ENCODE measurements around the gene ARHGAP25. TPM values are rescaled to one million over a fixed set of nuclear protein-coding genes. Genes with fewer than 3 reads are reported as not detected.

Gene ARHGAP25
- polyA plus RNA-seq, 1 donor (not counting 4 experiments of a cell fraction or from before 2014, with no cell fraction given) = 25.3 TPM

GRCh38 chr2:68860111-68860510, 125.5 kb downstream of the ARHGAP25 start:
- H3K4me1 ChIP-seq (ENCODE audit: control insufficient read depth, extremely low read depth, insufficient read depth, low read length) = no peaks in the 10 kb centered on the region
- no peaks in the 10 kb centered on the region for H3K9me1 ChIP-seq (ENCODE audit: control insufficient read depth, extremely low read depth, insufficient read depth, low read length)
- no peak overlapping the region for H3K9ac ChIP-seq (ENCODE audit: control insufficient read depth, extremely low read depth, insufficient read depth, low read length)
- H3K27ac ChIP-seq (ENCODE audit: control insufficient read depth, insufficient read depth, low read length) = no peak overlapping the region
- H3K4me3 ChIP-seq (ENCODE audit: control insufficient read depth in 2 of 3, extremely low read depth in 1 of 3, insufficient read depth in 2 of 3, low read depth in 1 of 3, low read length in 3 of 3) = no peak overlapping the region
- H4K20me1 ChIP-seq (ENCODE audit: control insufficient read depth, extremely low read depth, insufficient read depth, low read length) = no peaks in the 10 kb centered on the region
- H3K9me3 ChIP-seq (ENCODE audit: control insufficient read depth, low read depth, low read length) = no peaks in the 10 kb centered on the region
- H3K27me3 ChIP-seq (ENCODE audit: control insufficient read depth, extremely low read depth, insufficient read depth, low read length) = no peaks in the 10 kb centered on the region
- H3K36me3 ChIP-seq (ENCODE audit: control insufficient read depth in 2 of 2, extremely low read depth in 1 of 2, insufficient read depth in 2 of 2, low read length in 2 of 2) = no peaks in the 10 kb centered on the region
- dilution Hi-C loops (cut with MboI; ENCODE audit: extremely low pct_ligation_motif_present, low sequenced_read_pairs) = no loop called here
- TF ChIP-seq EZH2 (IDR thresholded peaks at IDR 0.05; ENCODE audit: low read length) (no peak), CTCF (optimal IDR thresholded peaks at IDR 0.05 in 1 of 3, IDR thresholded peaks at IDR 0.05 in 1 of 3, conservative IDR thresholded peaks at IDR 0.05 in 1 of 3; ENCODE audit: extremely low read depth in 1 of 3, insufficient read depth in 2 of 3, low read length in 3 of 3) (no peak)
- no peak overlapping the region for H3K4me2 ChIP-seq (ENCODE audit: control insufficient read depth, extremely low read depth, insufficient read depth, low read depth, low read length)
- H2AFZ ChIP-seq (ENCODE audit: control insufficient read depth, low read length) = no peak overlapping the region
- DNase-seq (ENCODE audit: low read depth, low spot score) = no peak
- no peak for FAIRE-seq
- H3K79me2 ChIP-seq (ENCODE audit: control insufficient read depth, insufficient read depth, low read length) = no peaks in the 10 kb centered on the region

GRCh38 chr2:68861330-68861729, 126.7 kb downstream of the ARHGAP25 start:
- no peak overlapping the region for H2AFZ ChIP-seq (ENCODE audit: control insufficient read depth, low read length)
- H3K9ac ChIP-seq (ENCODE audit: control insufficient read depth, extremely low read depth, insufficient read depth, low read length) = no peak overlapping the region
- no peak overlapping the region for H3K27ac ChIP-seq (ENCODE audit: control insufficient read depth, insufficient read depth, low read length)
- no peak for FAIRE-seq
- no peaks in the 10 kb centered on the region for H3K36me3 ChIP-seq (ENCODE audit: control insufficient read depth in 2 of 2, extremely low read depth in 1 of 2, insufficient read depth in 2 of 2, low read length in 2 of 2)
- no peak overlapping the region for H3K4me2 ChIP-seq (ENCODE audit: control insufficient read depth, extremely low read depth, insufficient read depth, low read depth, low read length)
- no peak for TF ChIP-seq EZH2 (IDR thresholded peaks at IDR 0.05; ENCODE audit: low read length)
- no peak for TF ChIP-seq CTCF (optimal IDR thresholded peaks at IDR 0.05 in 1 of 3, IDR thresholded peaks at IDR 0.05 in 1 of 3, conservative IDR thresholded peaks at IDR 0.05 in 1 of 3; ENCODE audit: extremely low read depth in 1 of 3, insufficient read depth in 2 of 3, low read length in 3 of 3)
- H3K27me3 ChIP-seq (ENCODE audit: control insufficient read depth, extremely low read depth, insufficient read depth, low read length) = no peaks in the 10 kb centered on the region
- DNase-seq (ENCODE audit: low read depth, low spot score) = no peak
- H3K4me3 ChIP-seq (ENCODE audit: control insufficient read depth in 2 of 3, extremely low read depth in 1 of 3, insufficient read depth in 2 of 3, low read depth in 1 of 3, low read length in 3 of 3) = no peak overlapping the region
- H3K9me3 ChIP-seq (ENCODE audit: control insufficient read depth, low read depth, low read length) = no peaks in the 10 kb centered on the region
- H3K9me1 ChIP-seq (ENCODE audit: control insufficient read depth, extremely low read depth, insufficient read depth, low read length) = no peaks in the 10 kb centered on the region
- dilution Hi-C loops (cut with MboI; ENCODE audit: extremely low pct_ligation_motif_present, low sequenced_read_pairs) = no loop called here
- H3K79me2 ChIP-seq (ENCODE audit: control insufficient read depth, insufficient read depth, low read length) = no peaks in the 10 kb centered on the region
- no peaks in the 10 kb centered on the region for H4K20me1 ChIP-seq (ENCODE audit: control insufficient read depth, extremely low read depth, insufficient read depth, low read length)
- H3K4me1 ChIP-seq (ENCODE audit: control insufficient read depth, extremely low read depth, insufficient read depth, low read length) = no peaks in the 10 kb centered on the region

Data from keratinocyte (primary cell).